ENCODE measurements around the gene KCNS3. TPM values are rescaled to one million over a fixed set of nuclear protein-coding genes. Genes with fewer than 3 reads are reported as not detected.

Gene KCNS3
- total and polyA plus RNA-seq, 5 donors, result 1.3 to 4.3 (median 3.1) TPM

GRCh38 chr2:17965196-17965595, 86.7 kb downstream of the KCNS3 start:
- intact Hi-C loops (cut with DNase I), result no loop called here
- Histone ChIP-seq H3K4me1 (ENCODE audit: control insufficient read depth, insufficient read depth, low read length) (no peaks in the 10 kb centered on the region), H3K27me3 (ENCODE audit: control insufficient read depth, insufficient read depth) (no peaks in the 10 kb centered on the region), H3K27ac (ENCODE audit: low read length) (no peak overlapping the region), H3K9me3 (ENCODE audit: control insufficient read depth, low read length) (no peaks in the 10 kb centered on the region), H3K4me3 (ENCODE audit: low read length) (no peak overlapping the region)
- whole genome bisulfite sequencing, result 80% methylated on average over 3 of the region's 3 CpGs
- DNase-seq, result no peak
- no peak for ATAC-seq

- no peaks in the 10 kb centered on the region for H3K27me3 ChIP-seq (ENCODE audit: control insufficient read depth, insufficient read depth)
- H3K4me3 ChIP-seq (ENCODE audit: low read length), result no peak overlapping the region
- H3K4me1 ChIP-seq (ENCODE audit: control insufficient read depth, insufficient read depth, low read length), result no peaks in the 10 kb centered on the region
- H3K9me3 ChIP-seq (ENCODE audit: control insufficient read depth, low read length), result no peaks in the 10 kb centered on the region
- ATAC-seq (no peak), DNase-seq (no peak)
- WGBS, result 77% methylated on average over 3 of the region's 3 CpGs
- intact Hi-C loops (cut with DNase I), result no loop called here
- no peak overlapping the region for H3K27ac ChIP-seq (ENCODE audit: low read length)
These were observed 88.3 kb downstream of the KCNS3 start for GRCh38 chr2:17966798-17967197.

- ATAC-seq, result no peak
These were observed 91.2 kb downstream of the KCNS3 start for GRCh38 chr2:17969661-17970060.

GRCh38 chr2:17971531-17972125, 93.2 kb downstream of the KCNS3 start:
- ATAC-seq, result no peak
- H3K27ac ChIP-seq (ENCODE audit: low read length), result no peak overlapping the region
- no peaks in the 10 kb centered on the region for H3K4me1 ChIP-seq (ENCODE audit: control insufficient read depth, insufficient read depth, low read length)
- intact Hi-C loops (cut with DNase I), result no loop called here
- DNase-seq, result no peak
- H3K9me3 ChIP-seq (ENCODE audit: control insufficient read depth, low read length), result no peaks in the 10 kb centered on the region
- H3K4me3 ChIP-seq (ENCODE audit: low read length), result no peak overlapping the region
- H3K27me3 ChIP-seq (ENCODE audit: control insufficient read depth, insufficient read depth), result no peaks in the 10 kb centered on the region
- WGBS, result 91% methylated on average over 3 of the region's 3 CpGs

More at GRCh38 chr2:17969661-17970060, 91.2 kb downstream of the KCNS3 start:
- no peak overlapping the region for H3K27ac ChIP-seq (ENCODE audit: low read length)
- intact Hi-C loops (cut with DNase I), result no loop called here
- no peak for DNase-seq
- H3K4me3 ChIP-seq (ENCODE audit: low read length), result no peak overlapping the region
- no peaks in the 10 kb centered on the region for H3K4me1 ChIP-seq (ENCODE audit: control insufficient read depth, insufficient read depth, low read length)
- 88% methylated on average over 3 of the region's 3 CpGs for WGBS
- no peaks in the 10 kb centered on the region for H3K9me3 ChIP-seq (ENCODE audit: control insufficient read depth, low read length)
- H3K27me3 ChIP-seq (ENCODE audit: control insufficient read depth, insufficient read depth), result no peaks in the 10 kb centered on the region

- no peaks in the 10 kb centered on the region for H3K4me1 ChIP-seq (ENCODE audit: control insufficient read depth, insufficient read depth, low read length)
- no peaks in the 10 kb centered on the region for H3K9me3 ChIP-seq (ENCODE audit: control insufficient read depth, low read length)
- no peak overlapping the region for H3K4me3 ChIP-seq (ENCODE audit: low read length)
- no peak overlapping the region for H3K27ac ChIP-seq (ENCODE audit: low read length)
- ATAC-seq (no peak), DNase-seq (no peak)
- intact Hi-C loops (cut with DNase I), result no loop called here
- no peaks in the 10 kb centered on the region for H3K27me3 ChIP-seq (ENCODE audit: control insufficient read depth, insufficient read depth)
- 60% methylated on average over 3 of the region's 3 CpGs for WGBS
These were observed 94.5 kb downstream of the KCNS3 start for GRCh38 chr2:17972991-17973390.

- Histone ChIP-seq H3K27me3 (ENCODE audit: control insufficient read depth, insufficient read depth) (no peaks in the 10 kb centered on the region), H3K4me1 (ENCODE audit: control insufficient read depth, insufficient read depth, low read length) (no peaks in the 10 kb centered on the region), H3K4me3 (ENCODE audit: low read length) (no peak overlapping the region), H3K27ac (ENCODE audit: low read length) (no peak overlapping the region), H3K9me3 (ENCODE audit: control insufficient read depth, low read length) (no peaks in the 10 kb centered on the region)
- no peak for ATAC-seq
- DNase-seq, result no peak
- intact Hi-C loops (cut with DNase I), result no loop called here
- WGBS, result 90% methylated on average over 2 of the region's 2 CpGs
These were observed 96.9 kb downstream of the KCNS3 start for GRCh38 chr2:17975401-17975800.

GRCh38 chr2:17976871-17977746, 98.6 kb downstream of the KCNS3 start:
- no peaks in the 10 kb centered on the region for H3K9me3 ChIP-seq (ENCODE audit: control insufficient read depth, low read length)
- 57% methylated on average over 6 of the region's 6 CpGs for WGBS
- ATAC-seq, result peak; percentile 63 to 75
- no peaks in the 10 kb centered on the region for H3K4me1 ChIP-seq (ENCODE audit: control insufficient read depth, insufficient read depth, low read length)
- H3K27me3 ChIP-seq (ENCODE audit: control insufficient read depth, insufficient read depth), result no peaks in the 10 kb centered on the region
- no peak for DNase-seq
- intact Hi-C loops (cut with DNase I), result no loop called here
- H3K27ac ChIP-seq (ENCODE audit: low read length), result no peak overlapping the region
- H3K4me3 ChIP-seq (ENCODE audit: low read length), result no peak overlapping the region

GRCh38 chr2:17979707-17980106, 101.2 kb downstream of the KCNS3 start:
- intact Hi-C loops (cut with DNase I), result no loop called here
- no peak for ATAC-seq
- H3K27me3 ChIP-seq (ENCODE audit: control insufficient read depth, insufficient read depth), result no peaks in the 10 kb centered on the region
- no peaks in the 10 kb centered on the region for H3K4me1 ChIP-seq (ENCODE audit: control insufficient read depth, insufficient read depth, low read length)
- H3K4me3 ChIP-seq (ENCODE audit: low read length), result no peak overlapping the region
- H3K9me3 ChIP-seq (ENCODE audit: control insufficient read depth, low read length), result no peaks in the 10 kb centered on the region
- no peak for DNase-seq
- H3K27ac ChIP-seq (ENCODE audit: low read length), result no peak overlapping the region

- DNase-seq (no peak), ATAC-seq (no peak)
- Histone ChIP-seq H3K27ac (ENCODE audit: low read length) (no peak overlapping the region), H3K4me3 (ENCODE audit: low read length) (no peak overlapping the region), H3K4me1 (ENCODE audit: control insufficient read depth, insufficient read depth, low read length) (no peaks in the 10 kb centered on the region), H3K27me3 (ENCODE audit: control insufficient read depth, insufficient read depth) (no peaks in the 10 kb centered on the region), H3K9me3 (ENCODE audit: control insufficient read depth, low read length) (no peaks in the 10 kb centered on the region)
- 79% methylated on average over 3 of the region's 3 CpGs for WGBS
- intact Hi-C loops (cut with DNase I), result no loop called here
These were observed 103.5 kb downstream of the KCNS3 start for GRCh38 chr2:17981936-17982335.
